RWPE1 (cell line): Measurements from ENCODE around the gene RALBP1.

Experiments used
- CTCF ChIA-PET: fragments of 350-600 bp; sonication (Branson Sonifier 250); formaldehyde crosslinking; extraction: SDS; loops from one replicate; lab custom pipeline; 2021; lab: Yijun Ruan, JAX
- POLR2A ChIA-PET: fragments of 400-600 bp; formaldehyde crosslinking; extraction: SDS; loops from one replicate; lab custom pipeline; 2020; ENCODE audit warnings: antibody characterized with exemption; ENCODE audit not compliant: low non-redundant PET; lab: Yijun Ruan, JAX
- DNase-seq: peaks from one replicate; pipeline ENCODE4 v3.0.0; 2012; ENCODE audit warnings: low spot score
- H3K27ac ChIP-seq: fragments of 450-650 bp; 2 replicates; pipeline ENCODE4 v1.5.1; 2017
- TF ChIP-seq, protein P1 (sequence below): fragments of 450-650 bp; conservative IDR thresholded peaks from 2 replicates; pipeline ENCODE4 v1.5.1; 2017; ENCODE audit warnings: low read depth, mild to moderate bottlenecking

RALBP1 gene

DNA sequence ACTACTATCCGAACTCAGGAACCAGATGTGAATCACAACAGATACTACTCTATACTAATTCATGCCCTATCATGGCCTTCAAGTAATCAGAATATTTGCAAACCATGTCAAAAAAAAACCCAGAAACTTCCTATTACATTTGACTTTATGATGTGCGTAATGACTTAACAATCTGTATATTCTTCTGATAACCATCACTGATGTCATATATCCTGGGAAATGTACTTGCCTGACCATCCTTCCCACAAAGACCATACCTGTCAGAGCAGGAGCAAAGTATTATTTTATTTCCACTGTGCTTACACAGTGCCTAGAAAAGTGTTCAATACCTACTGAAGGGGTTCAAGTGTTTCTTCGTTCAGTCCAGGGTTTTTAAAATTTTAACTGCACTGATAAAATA, 111.5 kb downstream of the RALBP1 start:
- DNase-seq: no peak
- TF ChIP-seq, protein P1, sequence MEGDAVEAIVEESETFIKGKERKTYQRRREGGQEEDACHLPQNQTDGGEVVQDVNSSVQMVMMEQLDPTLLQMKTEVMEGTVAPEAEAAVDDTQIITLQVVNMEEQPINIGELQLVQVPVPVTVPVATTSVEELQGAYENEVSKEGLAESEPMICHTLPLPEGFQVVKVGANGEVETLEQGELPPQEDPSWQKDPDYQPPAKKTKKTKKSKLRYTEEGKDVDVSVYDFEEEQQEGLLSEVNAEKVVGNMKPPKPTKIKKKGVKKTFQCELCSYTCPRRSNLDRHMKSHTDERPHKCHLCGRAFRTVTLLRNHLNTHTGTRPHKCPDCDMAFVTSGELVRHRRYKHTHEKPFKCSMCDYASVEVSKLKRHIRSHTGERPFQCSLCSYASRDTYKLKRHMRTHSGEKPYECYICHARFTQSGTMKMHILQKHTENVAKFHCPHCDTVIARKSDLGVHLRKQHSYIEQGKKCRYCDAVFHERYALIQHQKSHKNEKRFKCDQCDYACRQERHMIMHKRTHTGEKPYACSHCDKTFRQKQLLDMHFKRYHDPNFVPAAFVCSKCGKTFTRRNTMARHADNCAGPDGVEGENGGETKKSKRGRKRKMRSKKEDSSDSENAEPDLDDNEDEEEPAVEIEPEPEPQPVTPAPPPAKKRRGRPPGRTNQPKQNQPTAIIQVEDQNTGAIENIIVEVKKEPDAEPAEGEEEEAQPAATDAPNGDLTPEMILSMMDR: no peak
- CTCF ChIA-PET: no interaction called here
- H3K27ac ChIP-seq: no peak overlapping the region
- POLR2A ChIA-PET: no interaction called here
